ENCODE measurements around the gene C13orf46. TPM values are rescaled to one million over a fixed set of nuclear protein-coding genes. Genes with fewer than 3 reads are reported as not detected.

C13orf46 gene
- total RNA-seq, 2 donors from 2014 or later, result 28.8 to 38.6 TPM

GRCh38 chr13:113971471-113972231, 2.2 kb downstream of the C13orf46 start:
- peak overlapping the region; percentile 97 to 100 (median 98) for H3K27ac ChIP-seq
- 91 to 94% methylated on average over 4 to 34 of the region's 36 CpGs for WGBS, 2 donors
- peak in 1 of 4 donors; percentile 16 for DNase-seq

GRCh38 chr13:113970810-113971470, 2.9 kb downstream of the C13orf46 start:
- intact Hi-C loops (cut with DNase I), result no loop called here
- ATAC-seq, result peak; percentile 87
- DNase-seq, result peak; percentile 90 to 96 (median 94)
- no peak for TF ChIP-seq POLR2A (IDR thresholded peaks at IDR 0.05)
- peak in 1 of 7 experiments; percentile 17 for TF ChIP-seq CTCF (IDR thresholded peaks at IDR 0.05)
- WGBS, 2 donors, result 26 to 27% methylated on average over 9 to 19 of the region's 19 CpGs
- H3K36me3 ChIP-seq (replicated peaks in 1 of 2; ENCODE audit: insufficient read depth in 1 of 2, low read depth in 2 of 2), result no peaks in the 10 kb centered on the region
- H3K4me1 ChIP-seq, result peaks cover 55% of the 10 kb centered on the region
- no peaks in the 10 kb centered on the region for H3K27me3 ChIP-seq
- H3K27ac ChIP-seq, result peak overlapping the region; percentile 97 to 100 (median 98)
- no peak overlapping the region for H3K4me3 ChIP-seq
- no peaks in the 10 kb centered on the region for H3K9me3 ChIP-seq

More at GRCh38 chr13:113971471-113972231, 2.2 kb downstream of the C13orf46 start:
- no peaks in the 10 kb centered on the region for H3K36me3 ChIP-seq (replicated peaks in 1 of 2; ENCODE audit: insufficient read depth in 1 of 2, low read depth in 2 of 2)
- TF ChIP-seq CTCF (IDR thresholded peaks at IDR 0.05) (no peak), POLR2A (IDR thresholded peaks at IDR 0.05) (no peak)
- H3K27me3 ChIP-seq, result no peaks in the 10 kb centered on the region
- H3K4me3 ChIP-seq, result no peak overlapping the region
- intact Hi-C loops (cut with DNase I), result no loop called here
- H3K4me1 ChIP-seq, result peaks cover 58% of the 10 kb centered on the region
- H3K9me3 ChIP-seq, result no peaks in the 10 kb centered on the region
- no peak for ATAC-seq

GRCh38 chr13:113969973-113970611, 3.8 kb downstream of the C13orf46 start:
- H3K9me3 ChIP-seq, result no peaks in the 10 kb centered on the region
- peak; percentile 90 for ATAC-seq

More at GRCh38 chr13:113969973-113970611, 3.8 kb downstream of the C13orf46 start:
- peak overlapping the region; percentile 97 to 100 (median 98) for H3K27ac ChIP-seq
- H3K36me3 ChIP-seq (replicated peaks in 1 of 2; ENCODE audit: insufficient read depth in 1 of 2, low read depth in 2 of 2), result no peaks in the 10 kb centered on the region
- peak; percentile 92 to 96 (median 94) for DNase-seq
- TF ChIP-seq POLR2A (IDR thresholded peaks at IDR 0.05), result peak; percentile 91 to 98 (median 96)
- no peak for TF ChIP-seq CTCF (IDR thresholded peaks at IDR 0.05)
- intact Hi-C loops (cut with DNase I), result no loop called here
- H3K4me3 ChIP-seq, result no peak overlapping the region
- peaks cover 55% of the 10 kb centered on the region for H3K4me1 ChIP-seq
- 10 to 36% methylated on average over 11 to 20 of the region's 20 CpGs for WGBS, 2 donors
- no peaks in the 10 kb centered on the region for H3K27me3 ChIP-seq

Data from body of pancreas (tissue), 4 donors.